Measurements from ENCODE around the gene LHFPL3. TPM values are rescaled to one million over a fixed set of nuclear protein-coding genes. Genes with fewer than 3 reads are reported as not detected.
"Not testable (repeated sequence)": the region's sequence is repeated elsewhere in the genome, so short reads cannot be mapped to it uniquely, and the experiment has no call there.

LHFPL3 gene
- polyA plus RNA-seq, 1 donor from 2014 or later = 5.6 TPM

GRCh38 chr7:104552102-104552501 lies 223.7 kb downstream of the LHFPL3 start:
- TF ChIP-seq REST (IDR thresholded peaks at IDR 0.05; ENCODE audit: borderline replicate concordance) (peak; percentile 72), CTCF (IDR thresholded peaks at IDR 0.05; ENCODE audit: poor library complexity, severe bottlenecking) (no peak)

GRCh38 chr7:104553074-104553473 lies 224.7 kb downstream of the LHFPL3 start:
- Histone ChIP-seq H4K20me1 (ENCODE audit: insufficient read depth) (no peaks in the 10 kb centered on the region), H3K9ac (ENCODE audit: low read length) (no peak overlapping the region), H3K9me3 (ENCODE audit: low read length) (no peaks in the 10 kb centered on the region), H3K4me3 (ENCODE audit: low read length) (no peak overlapping the region), H3K4me2 (ENCODE audit: low read length) (no peak overlapping the region), H3K9me2 (ENCODE audit: insufficient read depth, low read length) (no peaks in the 10 kb centered on the region), H3K27me3 (ENCODE audit: insufficient read depth, low read depth, low read length) (no peaks in the 10 kb centered on the region), H3K79me2 (replicated peaks; ENCODE audit: insufficient read depth, low read length) (no peaks in the 10 kb centered on the region), H3F3A (ENCODE audit: insufficient read depth, low read length, poor library complexity, severe bottlenecking) (no peaks in the 10 kb centered on the region), H3K27ac (ENCODE audit: low read length) (no peak overlapping the region), H2AFZ (ENCODE audit: low read depth, low read length) (no peak overlapping the region), H3K36me3 (ENCODE audit: insufficient read depth, low read length) (no peaks in the 10 kb centered on the region)
- TF ChIP-seq CTCF (IDR thresholded peaks at IDR 0.05; ENCODE audit: poor library complexity, severe bottlenecking) (no peak), EP300 (conservative IDR thresholded peaks at IDR 0.05; ENCODE audit: poor library complexity, severe bottlenecking) (no peak)

More at GRCh38 chr7:104552102-104552501, 223.7 kb downstream of the LHFPL3 start:
- Histone ChIP-seq H3K9ac (ENCODE audit: low read length) (no peak overlapping the region), H3K27ac (ENCODE audit: low read length) (no peak overlapping the region), H4K20me1 (ENCODE audit: insufficient read depth) (no peaks in the 10 kb centered on the region), H3K4me3 (ENCODE audit: low read length) (no peak overlapping the region), H3K27me3 (ENCODE audit: insufficient read depth, low read depth, low read length) (no peaks in the 10 kb centered on the region), H3F3A (ENCODE audit: insufficient read depth, low read length, poor library complexity, severe bottlenecking) (no peaks in the 10 kb centered on the region), H3K4me2 (ENCODE audit: low read length) (no peak overlapping the region), H3K79me2 (replicated peaks; ENCODE audit: insufficient read depth, low read length) (no peaks in the 10 kb centered on the region), H2AFZ (ENCODE audit: low read depth, low read length) (no peak overlapping the region), H3K9me2 (ENCODE audit: insufficient read depth, low read length) (no peaks in the 10 kb centered on the region), H3K36me3 (ENCODE audit: insufficient read depth, low read length) (no peaks in the 10 kb centered on the region), H3K9me3 (ENCODE audit: low read length) (no peaks in the 10 kb centered on the region)

- not testable (repeated sequence) for H3K79me2 ChIP-seq (replicated peaks; ENCODE audit: insufficient read depth, low read length); H3K9me3 ChIP-seq (ENCODE audit: low read length); H2AFZ ChIP-seq (ENCODE audit: low read depth, low read length); H3K9ac ChIP-seq (ENCODE audit: low read length); H3K9me2 ChIP-seq (ENCODE audit: insufficient read depth, low read length); H3K27ac ChIP-seq (ENCODE audit: low read length); H3K4me3 ChIP-seq (ENCODE audit: low read length); H3K36me3 ChIP-seq (ENCODE audit: insufficient read depth, low read length); H3K27me3 ChIP-seq (ENCODE audit: insufficient read depth, low read depth, low read length); H3K4me2 ChIP-seq (ENCODE audit: low read length); H3F3A ChIP-seq (ENCODE audit: insufficient read depth, low read length, poor library complexity, severe bottlenecking); H4K20me1 ChIP-seq (ENCODE audit: insufficient read depth)
Measured at GRCh38 chr7:104563350-104563901, 235.0 kb downstream of the LHFPL3 start.
